Spleen (tissue), 11 donors: ENCODE measurements around the gene COL26A1. TPM values are rescaled to one million over a fixed set of nuclear protein-coding genes. Genes with fewer than 3 reads are reported as not detected.
A peak's percentile ranks its signal among the peaks of the same experiment; 100 is the strongest.

Experiments
- DNase-seq: peaks from one replicate; pipeline ENCODE4 v3.0.0-alpha.2; 2020
- H3K27ac ChIP-seq, 8 donors: fragments of 200-600 bp; sonication (generic) in 7 of 8; 1 replicate in 4 of 8; 2 replicates in 4 of 8; pipeline versions ENCODE4 v1.5.0 to v1.8.0; 2016 to 2021; ENCODE audit warnings: inconsistent platforms in 4 of 8, mild to moderate bottlenecking in 4 of 8, moderate library complexity in 1 of 8
- H3K27me3 ChIP-seq, 7 donors: fragments of 200-600 bp; sonication (generic) in 6 of 7; replicated peaks in 1 of 7; 1 replicate in 4 of 7; 2 replicates in 3 of 7; pipeline versions ENCODE4 v1.5.0 to v1.8.0; 2016 to 2021; ENCODE audit warnings: inconsistent platforms in 3 of 7, mild to moderate bottlenecking in 1 of 7
- H3K36me3 ChIP-seq, 6 donors: fragments of 200-600 bp; sonication (generic) in 5 of 6; 1 replicate in 4 of 6; 2 replicates in 2 of 6; pipeline versions ENCODE4 v1.5.0 to v1.8.0; 2016 to 2021; ENCODE audit warnings: inconsistent platforms in 2 of 6
- H3K4me1 ChIP-seq, 6 donors: fragments of 200-600 bp; sonication (generic) in 5 of 6; 1 replicate in 3 of 6; 2 replicates in 3 of 6; pipeline versions ENCODE4 v1.5.0 to v1.8.0; 2016 to 2021; ENCODE audit warnings: inconsistent platforms in 3 of 6
- H3K4me3 ChIP-seq, 8 donors: fragments of 200-600 bp; sonication (generic) in 7 of 8; 1 replicate in 4 of 8; 2 replicates in 4 of 8; pipeline versions ENCODE4 v1.5.0 to v1.8.0; 2016 to 2021; ENCODE audit warnings: inconsistent platforms in 4 of 8, mild to moderate bottlenecking in 4 of 8, moderate library complexity in 2 of 8
- H3K9me3 ChIP-seq, 8 donors: fragments of 200-600 bp; sonication (generic) in 7 of 8; 1 replicate in 4 of 8; 2 replicates in 4 of 8; pipeline versions ENCODE4 v1.5.0 to v1.8.0; 2016 to 2021; ENCODE audit warnings: inconsistent platforms in 4 of 8
- CTCF ChIP-seq, 11 experiments: fragments of 200-600 bp in 7 of 11; fragments of 450-650 bp in 4 of 11; sonication (generic) in 4 of 11; IDR thresholded peaks in 8 of 11; conservative IDR thresholded peaks in 3 of 11; 1 replicate in 7 of 11; 2 replicates in 4 of 11; pipeline versions ENCODE4 v1.4.0 to v1.8.0; 2016 to 2021; ENCODE audit warnings: antibody characterized with exemption in 11 of 11, inconsistent platforms in 4 of 11, mild to moderate bottlenecking in 1 of 11
- POLR2A ChIP-seq, 3 donors: fragments of 450-650 bp; IDR thresholded peaks; one replicate each; pipeline ENCODE4 v1.5.1; 2017; ENCODE audit warnings: antibody characterized with exemption in 3 of 3, mild to moderate bottlenecking in 1 of 3
- POLR2AphosphoS5 ChIP-seq, 3 donors: sonication (generic); formaldehyde crosslinking; IDR thresholded peaks; one replicate each; pipeline ENCODE4 v1.5.1; 2017; ENCODE audit warnings: antibody characterized with exemption in 3 of 3
- WGBS, 5 donors: extraction: QIAGEN DNeasy Blood & Tissue Kit in 3 of 5; methylation state at CpG; one replicate each; pipeline versions ENCODE4 v1.1.5 to v1.1.7; 2013 to 2018; 5-methylcytosine and 5-hydroxymethylcytosine counted together
- intact Hi-C: fragments of 100-400 bp; cut with DNase I; formaldehyde crosslinking; loops from one replicate; pipeline ENCODE4 v1.15.0; 2023; ENCODE audit warnings: low total_unique reads
- polyA plus RNA-seq, 3 donors: library from polyadenylated mRNA; stranded (reverse); fragments of 200-250 nt; gene quantifications; one replicate each; pipeline ENCODE4 v1.2.1, GENCODE V29; 2013
- total RNA-seq, 7 donors: library from RNA; depleted of rRNA in 3 of 7; stranded (reverse); fragments of >200 nt in 3 of 7; fragmentation: NEBNext Ultra II Directional in 4 of 7; extraction: Animal tissue kit (Norgen Biotek cat#: 25700) in 4 of 7; gene quantifications; one replicate each; pipeline versions ENCODE4 v1.1.0 to v1.2.1, GENCODE V29; 2016 to 2021
- donor health status: healthy with polysubstance abuse.
- donor health status: DM: no; HTN: no; CAD: no; lungs with moderate emphysema.
- donor health status: DM: no; HTN: no; CAD: no.
- donor health status: Bipolar disorder and iron deficiency.
- donor health status: healthy.
- donor health status: DM: no; HTN: no; CAD: no.
- donor health status: DM: yes; HTN: yes; CAD: no.

Gene COL26A1
- total and polyA plus RNA-seq, 10 donors: 0.15 to 0.32 (median 0.22) TPM; not detected in 4

- WGBS, 5 donors: 73 to 91% (median 87%) methylated on average over 8 of the region's 8 CpGs
- intact Hi-C loops: no loop called here
- H3K27me3 ChIP-seq: peaks cover 0 to 20% (median 0%) of the 10 kb centered on the region in 7 donors
- TF ChIP-seq CTCF (IDR thresholded peaks at IDR 0.05 in 8 of 11, conservative IDR thresholded peaks at IDR 0.05 in 3 of 11): no peak
- TF ChIP-seq POLR2A (IDR thresholded peaks at IDR 0.05): no peak
- no peak for TF ChIP-seq POLR2AphosphoS5 (IDR thresholded peaks at IDR 0.05)
- no peak overlapping the region for H3K4me3 ChIP-seq
- no peaks in the 10 kb centered on the region for H3K36me3 ChIP-seq
- H3K27ac ChIP-seq: no peak overlapping the region
- H3K4me1 ChIP-seq: peaks cover 0 to 25% (median 16%) of the 10 kb centered on the region in 6 donors
- DNase-seq: no peak
- H3K9me3 ChIP-seq: peaks cover 0 to 9% (median 2%) of the 10 kb centered on the region in 8 donors
Measured at GRCh38 chr7:101386177-101386557, 23.5 kb downstream of the COL26A1 start.

GRCh38 chr7:101386558-101387231, 24.0 kb downstream of the COL26A1 start:
- H3K27me3 ChIP-seq: peaks cover 0 to 20% (median 0%) of the 10 kb centered on the region in 7 donors
- DNase-seq: peak; percentile 76
- H3K36me3 ChIP-seq: no peaks in the 10 kb centered on the region
- TF ChIP-seq POLR2A (IDR thresholded peaks at IDR 0.05) (no peak), CTCF (IDR thresholded peaks at IDR 0.05 in 8 of 11, conservative IDR thresholded peaks at IDR 0.05 in 3 of 11) (no peak), POLR2AphosphoS5 (IDR thresholded peaks at IDR 0.05) (no peak)
- no peak overlapping the region for H3K27ac ChIP-seq
- intact Hi-C loops: no loop called here
- H3K4me1 ChIP-seq: peaks cover 0 to 30% (median 21%) of the 10 kb centered on the region in 6 donors
- H3K4me3 ChIP-seq: no peak overlapping the region
- H3K9me3 ChIP-seq: peaks cover 0 to 3% (median under 1%) of the 10 kb centered on the region in 8 donors
- WGBS, 5 donors: 24 to 36% (median 28%) methylated on average over 15 to 21 of the region's 21 CpGs

- H3K36me3 ChIP-seq: no peaks in the 10 kb centered on the region
- peak; percentile 88 for DNase-seq
- WGBS, 5 donors: 10 to 26% (median 16%) methylated on average over 7 of the region's 7 CpGs
- TF ChIP-seq POLR2A (IDR thresholded peaks at IDR 0.05) (no peak), CTCF (IDR thresholded peaks at IDR 0.05 in 8 of 11, conservative IDR thresholded peaks at IDR 0.05 in 3 of 11) (no peak), POLR2AphosphoS5 (IDR thresholded peaks at IDR 0.05) (peak in 2 of 3 donors; percentile 24 to 42)
- no peaks in the 10 kb centered on the region for H3K9me3 ChIP-seq
- no peak overlapping the region for H3K4me3 ChIP-seq
- peaks cover 0 to 31% (median 0%) of the 10 kb centered on the region in 7 donors for H3K27me3 ChIP-seq
- intact Hi-C loops: no loop called here
- peaks cover 0 to 44% (median 23%) of the 10 kb centered on the region in 6 donors for H3K4me1 ChIP-seq
- H3K27ac ChIP-seq: peak overlapping the region in 3 of 8 donors; percentile 18 to 51 (median 34)
Measured at GRCh38 chr7:101390901-101391301, 28.2 kb downstream of the COL26A1 start.

DNA sequence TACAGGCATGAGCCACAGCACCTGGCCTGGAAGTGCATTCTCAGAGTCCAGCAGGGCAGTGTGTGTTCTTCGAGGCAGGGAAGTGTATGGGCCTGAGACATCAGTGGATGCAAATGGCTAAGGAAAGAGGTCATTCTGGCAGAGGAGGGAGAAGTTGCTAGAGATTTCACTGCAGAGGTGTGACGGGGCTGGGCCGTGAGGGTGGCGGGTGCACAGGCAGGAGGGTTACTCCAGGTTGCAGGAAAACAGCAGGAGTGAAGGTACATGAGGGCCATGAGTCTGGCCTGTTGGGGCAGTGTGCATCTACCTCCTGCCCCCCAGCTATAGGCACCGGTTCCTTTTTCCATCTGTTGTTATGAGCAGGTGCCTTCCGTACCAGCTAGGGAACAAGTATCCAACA, 29.3 kb downstream of the COL26A1 start:
- H3K4me1 ChIP-seq: peaks cover 0 to 36% (median 18%) of the 10 kb centered on the region in 6 donors
- intact Hi-C loops: no loop called here

More for the DNA sequence above, 29.3 kb downstream of the COL26A1 start:
- TF ChIP-seq CTCF (IDR thresholded peaks at IDR 0.05 in 8 of 11, conservative IDR thresholded peaks at IDR 0.05 in 3 of 11): no peak
- no peak for TF ChIP-seq POLR2A (IDR thresholded peaks at IDR 0.05)
- no peak for TF ChIP-seq POLR2AphosphoS5 (IDR thresholded peaks at IDR 0.05)
- peaks cover 0 to 33% (median 0%) of the 10 kb centered on the region in 7 donors for H3K27me3 ChIP-seq
- H3K36me3 ChIP-seq: no peaks in the 10 kb centered on the region
- H3K9me3 ChIP-seq: no peaks in the 10 kb centered on the region
- no peak overlapping the region for H3K27ac ChIP-seq
- 84 to 91% (median 85%) methylated on average over 6 of the region's 6 CpGs for WGBS, 5 donors
- H3K4me3 ChIP-seq: no peak overlapping the region
- no peak for DNase-seq
